OCI-LY7 (cell line): ENCODE results near the gene BANF2.

Experiments used
- CTCF ChIP-seq: fragments of 200-600 bp; sonication (generic); conservative IDR thresholded peaks from 2 replicates; pipeline ENCODE4 v1.5.1; 2014; ENCODE audit warnings: mild to moderate bottlenecking, antibody characterized with exemption, low read length, moderate library complexity, mixed read lengths
- EZH2phosphoT487 ChIP-seq: fragments of 200-600 bp; sonication (generic); IDR thresholded peaks from 2 replicates; pipeline ENCODE4 v1.6.1; 2018; ENCODE audit warnings: low read depth, borderline replicate concordance, mild to moderate bottlenecking, mixed run types, antibody characterized with exemption, low read length, moderate library complexity, mixed read lengths

- no peak for TF ChIP-seq CTCF
- no peak for TF ChIP-seq EZH2phosphoT487
These were observed 49.8 kb downstream of the BANF2 start for GRCh38 chr20:17749626-17749977.
